ENCODE data around the gene MFSD8. TPM values are rescaled to one million over a fixed set of nuclear protein-coding genes. Genes with fewer than 3 reads are reported as not detected.
A peak's percentile ranks its signal among the peaks of the same experiment; 100 is the strongest.

The MFSD8 gene
- total and polyA plus RNA-seq, 2 donors (not counting 1 experiment from before 2014, with no cell fraction given), result 18.8 to 28.6 TPM

DNA sequence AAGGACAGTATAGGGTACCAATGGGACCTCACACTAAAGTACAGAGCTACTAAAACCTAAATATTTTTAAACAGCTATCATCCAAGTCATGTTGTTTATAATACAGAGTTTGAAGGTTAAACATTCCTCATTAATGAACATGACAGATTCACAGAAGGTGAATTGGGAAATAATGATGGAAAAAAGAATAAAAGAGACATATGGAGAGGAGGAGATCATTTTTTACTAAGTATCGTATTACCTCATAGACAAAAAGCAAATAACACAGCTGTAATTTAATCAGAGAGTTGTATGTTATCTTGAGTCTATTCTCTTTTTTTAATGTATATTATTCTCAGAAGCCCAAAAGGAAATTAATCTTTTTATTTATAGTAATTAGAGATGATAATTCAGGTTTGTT is 76.4 kb downstream of the MFSD8 start:
- Histone ChIP-seq H3K36me3 (ENCODE audit: control insufficient read depth, insufficient read depth, low read length) (peaks cover 2% of the 10 kb centered on the region), H3K9ac (ENCODE audit: insufficient read depth, low read length) (no peak overlapping the region), H3K4me3 (replicated peaks in 1 of 4; ENCODE audit: control extremely low read depth in 1 of 4, insufficient read depth in 1 of 4, low read depth in 3 of 4, low read length in 4 of 4) (no peak overlapping the region), H3K9me3 (ENCODE audit: control insufficient read depth, insufficient read depth, low read depth, low read length) (no peaks in the 10 kb centered on the region), H3K27me3 (ENCODE audit: control insufficient read depth, insufficient read depth, low read length) (no peaks in the 10 kb centered on the region), H3K4me1 (ENCODE audit: control insufficient read depth, extremely low read depth, insufficient read depth, low read length) (no peaks in the 10 kb centered on the region), H4K20me1 (ENCODE audit: control insufficient read depth, extremely low read depth, insufficient read depth, low read length) (no peaks in the 10 kb centered on the region), H3K27ac (ENCODE audit: insufficient read depth, low read length) (no peak overlapping the region), H3K4me2 (ENCODE audit: extremely low read depth, insufficient read depth, low read length) (no peak overlapping the region), H2AFZ (ENCODE audit: low read length) (no peak overlapping the region), H3K79me2 (ENCODE audit: control insufficient read depth, insufficient read depth, low read length) (peaks cover 5% of the 10 kb centered on the region)
- no peak for DNase-seq (ENCODE audit: low read depth in 2 of 2)
- no peak for TF ChIP-seq CTCF (conservative IDR thresholded peaks at IDR 0.05 in 1 of 2, IDR thresholded peaks at IDR 0.05 in 1 of 2; ENCODE audit: low read depth in 1 of 2, low read length in 2 of 2)
- TF ChIP-seq EZH2 (IDR thresholded peaks at IDR 0.05; ENCODE audit: low read length, missing control alignments), result no peak

GRCh38 chr4:127881563-127881864 is 83.5 kb downstream of the MFSD8 start:
- Histone ChIP-seq H3K4me2 (ENCODE audit: extremely low read depth, insufficient read depth, low read length) (peak overlapping the region; percentile 71), H3K4me1 (ENCODE audit: control insufficient read depth, extremely low read depth, insufficient read depth, low read length) (no peaks in the 10 kb centered on the region), H3K27ac (ENCODE audit: insufficient read depth, low read length) (no peak overlapping the region), H3K79me2 (ENCODE audit: control insufficient read depth, insufficient read depth, low read length) (peaks cover 12% of the 10 kb centered on the region), H3K9me3 (ENCODE audit: control insufficient read depth, insufficient read depth, low read depth, low read length) (no peaks in the 10 kb centered on the region), H3K4me3 (replicated peaks in 1 of 4; ENCODE audit: control extremely low read depth in 1 of 4, insufficient read depth in 1 of 4, low read depth in 3 of 4, low read length in 4 of 4) (peak overlapping the region; percentile 70 to 92 (median 84)), H3K36me3 (ENCODE audit: control insufficient read depth, insufficient read depth, low read length) (no peaks in the 10 kb centered on the region), H2AFZ (ENCODE audit: low read length) (peak overlapping the region; percentile 98), H3K9ac (ENCODE audit: insufficient read depth, low read length) (no peak overlapping the region), H4K20me1 (ENCODE audit: control insufficient read depth, extremely low read depth, insufficient read depth, low read length) (no peaks in the 10 kb centered on the region), H3K27me3 (ENCODE audit: control insufficient read depth, insufficient read depth, low read length) (no peaks in the 10 kb centered on the region)
- DNase-seq (ENCODE audit: low read depth in 2 of 2), result no peak
- no peak for TF ChIP-seq CTCF (conservative IDR thresholded peaks at IDR 0.05 in 1 of 2, IDR thresholded peaks at IDR 0.05 in 1 of 2; ENCODE audit: low read depth in 1 of 2, low read length in 2 of 2)
- no peak for TF ChIP-seq EZH2 (IDR thresholded peaks at IDR 0.05; ENCODE audit: low read length, missing control alignments)

DNA sequence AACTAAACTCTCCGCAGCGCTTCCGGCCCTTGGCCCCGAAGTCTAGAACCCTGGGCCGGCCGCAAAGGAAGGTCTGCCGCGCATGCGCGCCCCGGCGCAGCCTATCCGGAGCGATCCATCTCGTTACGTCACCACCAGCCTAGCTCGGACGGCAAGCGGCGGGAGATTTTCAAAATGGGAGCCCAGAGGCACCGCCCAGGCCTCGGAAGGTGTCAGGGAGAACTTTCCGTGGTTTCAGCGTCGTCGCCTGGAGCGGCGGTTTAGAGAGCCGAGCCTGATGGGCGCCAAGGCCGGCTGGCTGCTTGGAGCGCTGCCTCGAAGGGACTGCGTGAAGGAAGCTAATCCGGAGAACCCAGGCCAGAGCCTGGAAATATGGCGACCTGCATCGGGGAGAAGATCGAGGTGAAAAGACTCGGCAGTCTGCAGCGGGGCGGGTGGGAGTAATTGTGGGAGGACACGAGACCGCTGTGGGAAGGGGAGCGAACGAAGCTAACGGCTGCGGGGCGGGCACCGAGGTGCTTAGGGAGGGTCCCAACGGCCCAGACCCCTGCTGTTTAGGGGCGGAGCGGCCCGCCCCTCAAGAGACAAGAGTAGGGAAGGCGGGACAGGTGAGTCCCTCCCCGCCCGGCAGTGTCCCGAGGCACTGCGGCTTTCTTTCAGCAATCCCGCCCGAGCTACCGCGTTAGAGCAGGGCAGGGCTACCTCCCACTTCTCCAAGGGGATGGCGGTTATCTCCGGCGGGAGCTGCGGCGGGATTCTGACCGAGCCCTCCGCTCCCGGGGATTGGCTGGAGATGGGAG is 84.0 kb downstream of the MFSD8 start, which contains the start of gene PLK4:
PLK4 (plus strand) TSS at position 131 of the 800 bp plus-strand sequence; CDS start at position 373, 242 bp downstream.
- peak within 1 kb of the TSS; percentile 70 to 92 (median 84) for H3K4me3 ChIP-seq (replicated peaks in 1 of 4; ENCODE audit: control extremely low read depth in 1 of 4, insufficient read depth in 1 of 4, low read depth in 3 of 4, low read length in 4 of 4)
- H3K27me3 ChIP-seq (ENCODE audit: control insufficient read depth, insufficient read depth, low read length), result no peaks in the 10 kb centered on the region
- TF ChIP-seq EZH2 (IDR thresholded peaks at IDR 0.05; ENCODE audit: low read length, missing control alignments) (no peak), CTCF (conservative IDR thresholded peaks at IDR 0.05 in 1 of 2, IDR thresholded peaks at IDR 0.05 in 1 of 2; ENCODE audit: low read depth in 1 of 2, low read length in 2 of 2) (no peak)
- peak within 1 kb of the TSS; percentile 71 for H3K4me2 ChIP-seq (ENCODE audit: extremely low read depth, insufficient read depth, low read length)
- no peaks in the 10 kb centered on the region for H3K4me1 ChIP-seq (ENCODE audit: control insufficient read depth, extremely low read depth, insufficient read depth, low read length)
- no peaks in the 10 kb centered on the region for H3K36me3 ChIP-seq (ENCODE audit: control insufficient read depth, insufficient read depth, low read length)
- peak; percentile 90 to 96 for DNase-seq (ENCODE audit: low read depth in 2 of 2)
- no peaks in the 10 kb centered on the region for H3K9me3 ChIP-seq (ENCODE audit: control insufficient read depth, insufficient read depth, low read depth, low read length)
- peak within 1 kb of the TSS; percentile 98 for H2AFZ ChIP-seq (ENCODE audit: low read length)
- peaks cover 12% of the 10 kb centered on the region for H3K79me2 ChIP-seq (ENCODE audit: control insufficient read depth, insufficient read depth, low read length)
- H3K9ac ChIP-seq (ENCODE audit: insufficient read depth, low read length), result peak within 1 kb of the TSS; percentile 84
- peak within 1 kb of the TSS; percentile 87 for H3K27ac ChIP-seq (ENCODE audit: insufficient read depth, low read length)
- H4K20me1 ChIP-seq (ENCODE audit: control insufficient read depth, extremely low read depth, insufficient read depth, low read length), result no peaks in the 10 kb centered on the region

Measured in fibroblast of lung (primary cell).